DMS53 (cell line): Measurements from ENCODE around the gene PODXL2.
"Not testable (repeated sequence)": the region's sequence is repeated elsewhere in the genome, so short reads cannot be mapped to it uniquely, and the experiment has no call there.

Source experiments
- DNase-seq: peaks from one replicate; lab custom pipeline; 2025; lab: John Stamatoyannopoulos, UW

Gene PODXL2

DNA sequence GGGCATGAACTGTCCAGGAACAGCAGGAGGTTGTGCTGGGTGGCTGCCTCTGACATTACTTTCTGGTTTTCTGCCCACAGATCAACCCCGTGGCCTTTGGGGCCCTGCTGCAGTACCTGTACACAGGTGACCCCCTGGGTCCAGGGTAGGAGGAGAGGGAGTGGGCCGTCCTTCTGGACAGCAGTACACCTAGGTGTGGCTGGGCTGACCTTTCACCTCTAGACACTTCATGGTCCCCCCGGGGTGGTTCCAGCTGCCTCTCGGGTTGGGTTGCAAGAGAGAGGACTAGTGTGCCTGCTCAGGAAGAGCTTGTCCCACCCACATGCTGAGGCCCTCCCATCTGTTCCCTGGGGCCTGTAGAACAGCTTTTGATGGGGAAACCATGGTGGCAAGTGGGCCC lies 47.5 kb downstream of the PODXL2 start:
- no peak for DNase-seq

DNA sequence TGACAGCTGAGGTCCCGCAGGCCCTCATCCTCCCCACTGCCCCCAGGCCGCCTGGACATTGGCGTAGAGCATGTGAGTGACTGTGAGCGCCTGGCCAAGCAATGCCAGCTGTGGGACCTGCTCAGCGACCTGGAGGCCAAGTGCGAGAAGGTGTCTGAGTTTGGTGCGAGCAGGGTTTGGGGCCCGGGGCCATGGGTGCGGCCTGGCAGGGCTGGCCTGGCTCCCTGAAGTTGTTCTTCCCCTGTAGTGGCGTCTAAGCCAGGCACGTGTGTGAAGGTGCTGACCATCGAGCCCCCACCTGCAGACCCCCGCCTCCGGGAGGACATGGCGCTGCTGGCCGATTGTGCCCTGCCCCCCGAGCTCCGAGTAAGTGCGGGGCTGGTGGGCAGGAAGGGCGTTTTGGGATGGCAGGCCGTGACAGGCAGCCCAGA lies 48.0 kb downstream of the PODXL2 start:
- no peak for DNase-seq

DNA sequence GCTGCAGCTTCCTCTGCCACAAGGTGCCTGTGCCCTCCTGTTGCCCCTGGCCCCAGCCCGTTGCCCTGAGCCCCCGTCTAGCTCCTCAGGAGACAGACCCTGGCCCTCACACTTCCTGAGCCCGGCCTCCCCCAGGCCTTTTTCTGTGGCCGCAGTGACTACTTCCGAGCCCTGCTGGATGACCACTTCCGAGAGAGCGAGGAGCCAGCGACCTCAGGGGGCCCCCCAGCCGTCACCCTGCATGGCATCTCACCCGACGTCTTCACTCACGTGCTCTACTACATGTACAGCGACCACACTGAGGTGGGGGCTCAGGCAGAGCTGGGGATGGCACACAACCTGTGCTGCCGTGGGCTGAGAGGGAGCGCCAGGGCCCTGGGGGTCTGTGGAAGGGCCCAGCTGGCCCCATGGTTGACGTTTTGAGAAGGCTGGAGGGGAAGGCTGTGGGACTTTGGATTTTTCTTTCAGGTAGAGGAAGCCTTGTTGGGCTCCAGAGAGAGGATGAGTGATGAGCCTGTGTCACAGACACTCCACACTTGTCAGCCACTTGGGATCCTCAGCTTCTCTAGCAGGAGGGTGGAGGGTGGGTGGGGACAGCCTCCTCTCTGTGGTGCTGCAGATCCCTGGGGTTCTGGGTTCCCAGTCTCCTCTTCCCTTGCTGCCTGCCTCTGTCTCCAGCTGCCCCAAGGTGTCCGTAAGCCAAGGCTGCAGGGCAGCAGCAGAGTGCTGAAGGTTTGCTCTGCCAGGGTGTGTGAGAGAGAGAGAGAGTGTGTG lies 48.7 kb downstream of the PODXL2 start:
- no peak for DNase-seq

DNA sequence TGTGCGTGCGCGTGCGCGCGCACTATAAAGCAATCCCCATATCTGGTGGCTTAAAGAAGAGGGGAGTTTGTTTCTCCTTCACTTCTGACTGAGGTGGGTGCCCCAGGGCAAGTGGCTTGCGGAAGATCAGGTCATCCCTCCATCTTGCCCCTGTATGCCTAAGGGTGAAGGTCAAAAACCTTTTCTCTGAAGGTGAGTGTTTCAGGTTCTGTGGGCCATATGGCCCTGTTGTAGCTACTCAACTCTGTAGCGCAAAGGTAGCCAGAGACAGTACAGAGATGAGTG lies 49.3 kb downstream of the PODXL2 start:
- no peak for DNase-seq

DNA sequence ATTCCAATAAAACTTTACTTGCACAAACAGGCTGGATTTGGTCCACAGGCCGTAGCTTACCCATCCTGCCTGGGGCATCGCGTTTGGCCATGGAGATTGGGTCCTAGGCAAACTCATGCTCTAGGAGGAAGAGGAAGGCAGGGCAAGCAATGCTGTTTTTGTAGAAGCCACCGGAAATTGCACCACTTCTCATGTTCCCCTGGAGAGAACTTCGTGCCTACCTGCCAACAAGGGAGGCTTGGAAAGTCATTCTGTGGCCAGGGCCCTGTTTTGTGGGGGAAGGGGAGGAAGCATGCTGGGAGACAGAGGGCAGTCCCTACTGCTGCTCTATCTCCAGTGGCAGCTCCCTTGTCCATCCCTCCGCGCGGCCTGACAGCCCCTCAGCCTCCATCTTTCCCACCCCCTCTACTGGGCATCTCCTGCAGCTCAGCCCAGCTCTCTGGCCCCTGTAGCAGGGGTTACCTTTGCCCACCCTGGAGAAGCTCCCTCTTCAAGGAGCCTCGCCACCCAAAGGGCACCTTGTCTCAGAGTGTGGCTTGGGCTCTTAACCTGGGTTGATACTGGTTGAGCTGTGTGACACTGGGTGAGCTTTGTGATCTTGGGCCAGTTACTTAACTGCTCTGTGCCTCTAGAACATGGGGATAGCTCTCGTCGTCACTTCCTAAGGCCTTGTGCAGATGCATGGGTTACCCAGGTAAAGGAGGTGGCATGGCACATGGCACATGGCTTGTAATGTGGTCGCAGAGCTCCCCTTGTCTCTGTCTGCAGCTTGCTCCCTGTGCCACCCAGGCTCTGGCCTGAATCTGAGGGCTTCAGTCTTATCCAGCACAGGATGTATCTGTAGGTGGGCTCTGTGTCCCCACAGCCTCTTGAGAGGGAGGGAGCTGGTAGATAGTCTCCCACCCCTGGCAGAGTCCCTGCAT lies 49.9 kb downstream of the PODXL2 start:
- no peak for DNase-seq

DNA sequence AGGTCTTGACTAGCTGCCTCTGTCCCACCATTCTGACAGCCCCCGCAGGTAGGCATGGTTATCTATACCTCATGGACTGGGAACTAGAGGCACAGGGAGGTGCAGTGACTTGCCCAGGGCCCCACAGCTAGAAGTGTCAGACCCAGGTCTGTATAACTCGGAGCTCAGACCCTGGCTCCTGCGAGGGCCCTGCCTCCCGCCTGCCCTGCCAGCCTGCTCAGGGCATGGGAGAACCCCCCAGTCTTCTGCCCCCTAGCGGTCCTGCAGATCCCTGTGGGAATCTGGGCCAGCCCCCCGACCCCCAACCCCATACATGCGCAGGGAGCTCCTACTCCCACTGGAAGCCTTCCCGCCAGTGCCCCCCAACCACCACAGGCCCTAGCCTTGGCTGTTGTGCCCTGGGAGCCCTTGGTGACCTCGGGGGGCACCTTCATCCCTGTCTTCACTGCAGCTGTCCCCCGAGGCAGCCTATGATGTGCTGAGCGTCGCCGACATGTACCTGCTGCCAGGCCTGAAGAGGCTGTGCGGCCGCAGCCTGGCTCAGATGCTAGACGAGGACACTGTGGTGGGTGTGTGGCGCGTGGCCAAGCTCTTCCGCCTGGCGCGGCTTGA lies 50.7 kb downstream of the PODXL2 start:
- DNase-seq = no peak

DNA sequence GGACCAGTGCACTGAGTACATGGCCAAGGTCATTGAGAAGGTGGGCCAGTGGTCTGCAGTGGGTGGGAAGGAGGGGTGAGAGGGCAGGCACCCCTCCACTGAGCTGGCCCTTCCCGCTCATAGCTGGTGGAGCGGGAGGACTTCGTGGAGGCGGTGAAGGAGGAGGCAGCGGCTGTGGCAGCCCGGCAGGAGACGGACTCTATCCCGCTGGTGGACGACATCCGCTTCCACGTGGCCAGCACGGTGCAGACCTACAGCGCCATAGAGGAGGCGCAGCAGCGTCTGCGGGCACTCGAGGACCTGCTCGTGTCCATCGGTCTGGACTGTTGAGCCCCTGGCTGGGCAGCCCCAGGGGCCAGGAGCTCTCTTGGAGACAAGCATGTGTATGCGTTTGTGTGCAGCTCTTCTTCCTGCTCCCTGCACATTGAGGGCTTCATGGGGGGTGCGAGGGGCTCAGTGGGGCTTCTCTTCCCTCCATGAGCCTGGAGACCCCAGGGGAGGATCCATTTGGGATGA lies 51.2 kb downstream of the PODXL2 start:
- no peak for DNase-seq

DNA sequence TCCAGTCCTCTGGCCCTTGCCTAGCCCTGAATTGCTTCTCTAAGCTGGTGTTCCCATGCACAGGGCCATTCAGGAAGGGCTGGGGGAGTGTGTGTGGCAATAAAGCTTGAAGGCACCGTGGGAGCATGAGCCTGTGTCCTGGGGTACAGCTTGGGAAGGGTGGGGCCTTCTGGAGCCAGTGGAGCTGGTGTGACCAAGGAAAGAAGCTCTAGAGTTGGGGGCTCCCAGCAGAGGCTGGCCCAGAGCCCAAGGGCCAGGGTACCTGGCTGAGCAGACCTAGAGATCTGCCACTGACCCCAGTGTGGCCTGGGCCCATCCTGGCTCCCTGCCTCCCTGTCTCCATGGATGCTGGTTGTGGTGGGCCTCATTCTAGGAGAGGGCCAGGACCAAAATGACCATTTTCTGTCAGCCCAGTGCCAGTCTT lies 51.8 kb downstream of the PODXL2 start:
- no peak for DNase-seq

DNA sequence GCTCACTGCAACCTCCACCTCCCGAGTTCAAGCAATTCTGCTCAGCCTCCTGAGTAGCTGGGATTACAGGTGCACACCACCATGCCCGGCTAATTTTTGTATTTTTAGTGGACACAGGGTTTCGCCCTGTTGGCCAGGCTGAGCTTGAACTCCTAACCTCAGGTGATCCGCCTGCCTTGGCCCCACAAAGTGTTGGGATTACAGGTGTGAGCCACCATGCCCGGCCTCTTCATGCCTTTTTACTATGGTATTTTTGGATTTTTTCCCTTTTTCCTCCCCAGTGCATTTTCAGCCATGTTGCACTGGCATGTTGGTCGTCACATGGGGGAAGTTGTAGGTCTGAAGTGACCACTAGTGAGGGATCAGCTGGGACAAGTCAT lies 53.2 kb downstream of the PODXL2 start:
- DNase-seq = not testable (repeated sequence)

DNA sequence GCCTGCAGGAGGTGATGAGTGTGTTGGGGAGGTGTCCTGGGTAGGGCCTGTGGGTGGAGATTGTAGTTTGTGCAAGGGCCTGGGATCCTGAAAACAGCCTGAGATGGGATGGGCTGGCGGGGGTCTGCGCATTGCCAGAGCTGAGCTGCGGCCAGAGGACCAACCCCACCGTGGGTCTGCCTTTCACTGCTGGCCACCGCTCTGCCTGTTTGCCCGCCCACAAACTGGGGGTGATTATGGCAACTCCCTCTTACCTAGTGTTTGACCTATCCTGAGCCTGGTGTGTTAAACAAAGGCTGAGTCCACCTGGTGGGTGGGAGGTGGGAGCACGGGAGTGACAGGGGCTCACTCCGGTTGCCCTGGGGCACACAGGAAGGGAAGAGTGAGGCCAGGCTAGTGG lies 53.6 kb downstream of the PODXL2 start:
- DNase-seq = no peak

DNA sequence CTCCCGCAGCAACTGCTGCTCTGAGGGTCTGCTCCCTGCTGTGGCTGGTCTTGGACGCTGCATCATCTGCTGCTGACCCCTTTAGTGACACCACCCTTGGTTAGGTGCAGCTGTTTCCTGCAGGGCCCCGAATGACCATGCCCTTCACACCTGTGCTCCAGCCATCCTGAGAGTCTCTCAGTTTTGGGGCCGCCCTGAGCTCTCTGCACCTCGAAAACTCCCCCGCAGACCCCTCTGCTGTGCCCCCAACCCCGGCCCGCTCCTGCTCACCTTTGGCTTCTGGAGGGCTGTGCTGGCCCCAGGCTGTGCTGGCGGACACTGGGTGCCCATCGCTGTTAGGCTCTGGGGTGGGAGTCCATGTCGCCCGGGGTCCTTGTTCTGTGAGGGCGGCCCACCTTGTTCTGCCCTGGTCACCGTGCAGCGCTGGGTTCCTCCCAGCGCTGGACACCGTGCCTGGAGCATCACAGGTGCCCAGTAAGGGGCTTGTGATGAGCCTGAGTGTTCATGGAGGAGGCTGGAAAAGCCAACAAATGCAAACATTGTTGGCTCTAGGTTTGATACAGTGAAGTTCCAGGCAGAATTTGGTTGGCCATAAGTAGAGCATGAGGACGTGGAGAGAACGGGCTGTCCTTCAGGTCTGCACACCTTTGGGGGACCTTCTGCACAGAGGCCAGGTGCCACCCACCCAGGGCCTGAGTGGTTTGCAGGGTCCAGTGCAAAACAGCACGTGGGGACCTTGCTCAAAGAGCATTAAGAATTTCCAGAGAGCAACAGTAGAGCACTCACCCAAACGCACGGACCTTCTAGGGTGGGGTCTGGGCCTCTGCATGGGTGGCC lies 56.1 kb downstream of the PODXL2 start:
- DNase-seq = no peak

DNA sequence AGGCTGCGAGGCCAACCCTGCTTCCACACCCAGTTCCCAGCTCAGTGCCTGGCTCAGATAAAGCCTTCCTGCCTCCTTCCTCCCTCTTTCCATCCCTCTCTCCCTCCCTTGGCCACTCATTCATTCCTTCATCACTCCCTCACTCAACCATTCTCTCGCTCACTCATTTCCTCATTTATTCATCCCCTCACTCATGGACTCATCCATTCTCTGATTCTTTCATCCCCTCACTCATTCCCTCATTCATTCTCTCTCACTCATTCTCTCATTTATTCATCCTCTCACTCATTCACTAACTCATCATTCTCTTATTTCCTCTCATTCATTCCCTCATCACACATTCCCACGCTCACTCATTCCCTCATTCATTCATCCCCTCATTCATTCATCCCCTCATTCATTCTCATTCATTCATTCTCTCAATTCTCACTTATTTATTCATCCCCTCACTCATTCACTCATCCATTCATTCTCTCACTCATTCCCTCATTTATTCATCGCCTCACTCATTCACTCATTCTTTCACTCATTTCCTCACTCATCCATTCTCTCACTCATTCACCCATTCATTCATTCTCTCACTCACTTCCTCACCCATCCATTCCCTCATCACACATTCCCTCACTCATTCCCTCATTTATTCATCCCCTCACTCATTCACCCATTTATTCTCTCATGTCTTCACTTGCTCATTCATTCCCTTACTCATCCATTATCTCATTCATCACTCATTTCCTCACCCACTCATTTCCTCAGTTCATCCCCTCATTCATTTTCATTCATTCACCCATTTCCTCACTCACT lies 56.9 kb downstream of the PODXL2 start:
- peak; percentile 49 for DNase-seq

DNA sequence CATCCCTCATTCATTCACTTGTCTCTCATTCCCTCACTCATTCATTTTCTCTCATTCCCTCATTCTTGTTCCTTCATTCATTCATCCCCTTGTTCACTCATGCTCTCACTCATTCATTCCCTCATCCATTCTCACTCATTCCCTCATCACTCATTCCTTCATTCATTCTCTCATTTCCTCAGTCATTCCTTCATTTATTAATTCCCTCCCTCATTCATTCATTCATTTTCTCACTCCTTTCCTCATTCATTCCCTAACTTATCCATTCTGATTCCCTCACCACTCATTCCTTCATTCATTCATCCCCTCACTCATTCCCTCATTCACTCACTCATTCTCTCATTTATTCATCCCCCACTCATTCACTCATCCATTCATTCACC lies 57.5 kb downstream of the PODXL2 start:
- DNase-seq = no peak

DNA sequence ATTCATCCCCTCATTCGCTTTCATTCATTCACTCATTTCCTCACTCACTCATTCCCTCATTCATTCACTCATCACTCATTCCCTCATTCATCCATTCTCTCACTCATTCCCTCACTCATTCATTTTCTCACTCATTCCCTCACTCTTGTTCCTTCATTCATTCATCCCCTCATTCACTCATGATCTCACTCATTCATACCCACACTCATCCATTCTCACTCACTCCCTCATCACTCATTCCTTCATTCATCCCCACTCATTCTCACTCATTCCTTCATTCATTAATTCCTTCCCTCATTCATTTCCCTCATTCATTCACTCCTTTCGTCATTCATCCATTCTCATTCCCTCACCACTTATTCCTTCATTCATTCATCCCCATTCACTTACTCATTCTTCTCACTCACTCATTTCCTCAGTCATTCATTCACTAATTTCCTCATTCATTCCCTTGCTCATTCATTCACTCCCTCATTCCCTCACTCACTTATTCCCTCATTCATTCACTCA lies 58.3 kb downstream of the PODXL2 start:
- DNase-seq = no peak

DNA sequence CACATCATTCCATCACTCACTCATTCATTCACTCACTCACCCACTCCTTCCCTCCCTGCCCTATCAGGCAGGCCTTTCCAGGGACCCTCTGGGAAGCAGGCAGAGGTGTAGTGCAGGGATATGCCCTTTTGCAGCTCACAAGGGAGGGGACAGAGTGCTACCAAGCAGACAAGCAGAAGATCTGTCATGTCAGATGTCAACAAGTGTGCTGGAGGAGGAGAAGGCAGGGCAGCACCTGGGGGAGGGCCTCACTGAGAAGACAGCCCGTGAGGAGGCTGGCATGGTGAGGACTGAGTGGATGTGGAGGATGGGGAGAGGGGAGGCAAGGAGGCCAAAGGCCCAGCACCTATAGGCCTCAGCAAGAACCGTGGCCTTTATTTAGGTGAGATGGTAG lies 59.0 kb downstream of the PODXL2 start:
- no peak for DNase-seq

DNA sequence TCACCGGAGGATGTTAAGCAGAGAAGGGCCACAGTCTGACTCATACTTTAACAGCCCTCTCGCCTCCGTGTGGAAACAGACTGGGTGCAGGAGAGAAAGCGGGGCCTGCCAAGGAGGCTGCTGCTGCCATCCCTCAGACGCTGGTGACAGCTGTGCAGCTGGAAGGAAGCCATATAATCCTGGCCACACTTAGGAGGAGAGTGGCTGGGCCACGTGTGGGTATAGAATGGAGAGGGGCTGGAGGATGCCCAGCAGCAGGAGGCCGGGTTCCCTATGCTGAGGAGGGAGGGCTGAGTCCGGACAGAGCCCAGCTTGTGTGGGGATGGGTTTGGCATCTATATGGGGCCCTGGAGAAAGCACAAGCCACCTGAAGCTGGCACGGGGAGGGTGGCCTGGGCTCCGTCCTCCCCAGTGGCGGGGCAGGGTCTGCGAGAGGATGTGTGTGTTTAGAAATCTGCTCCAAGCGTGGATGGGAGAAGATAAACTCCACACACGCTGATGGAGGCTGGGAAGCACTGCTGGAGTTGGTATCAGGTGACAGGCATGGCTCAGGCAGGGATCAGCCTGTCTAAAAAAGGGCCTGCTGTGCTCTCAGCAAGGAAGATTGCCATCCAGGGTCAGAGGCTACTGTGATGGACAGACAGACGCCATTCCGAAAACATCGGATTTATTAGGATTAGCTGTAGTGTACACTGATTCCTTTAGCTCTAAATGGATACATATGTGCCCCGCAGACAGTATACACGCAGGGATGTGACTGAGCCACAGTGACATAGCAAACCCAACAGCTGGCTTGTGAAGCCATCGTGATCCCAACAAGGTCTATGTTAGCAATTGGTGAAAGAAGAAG lies 59.7 kb downstream of the PODXL2 start:
- no peak for DNase-seq

DNA sequence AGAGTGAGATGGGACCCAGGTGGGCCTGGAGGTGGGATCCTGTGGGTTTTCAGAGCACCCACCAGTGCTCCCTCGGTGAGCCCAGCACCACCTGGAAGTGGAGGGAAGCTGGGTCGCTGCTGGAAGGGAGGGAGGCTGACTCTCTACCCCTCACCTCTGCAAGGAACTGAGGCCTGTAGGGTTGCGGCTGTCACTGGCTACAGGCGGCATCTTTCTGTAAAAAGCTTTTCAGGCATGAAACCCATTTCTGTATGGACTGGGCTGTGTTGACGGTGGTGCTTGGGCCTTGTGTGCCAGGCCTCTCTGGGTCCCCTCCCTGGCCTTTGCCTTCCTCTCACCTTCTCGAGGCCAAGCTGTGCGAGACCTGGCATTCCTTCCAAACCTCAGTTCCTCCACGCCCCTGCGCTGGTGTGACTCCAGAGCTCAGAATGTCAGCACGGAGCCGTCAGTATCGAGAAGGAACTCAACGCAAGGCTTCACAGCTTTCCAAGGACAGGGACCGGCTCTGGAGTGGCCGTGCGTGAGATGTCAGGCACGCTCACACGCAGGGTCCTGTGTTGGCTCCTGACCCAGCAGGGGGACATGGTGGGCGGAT lies 60.4 kb downstream of the PODXL2 start:
- no peak for DNase-seq

DNA sequence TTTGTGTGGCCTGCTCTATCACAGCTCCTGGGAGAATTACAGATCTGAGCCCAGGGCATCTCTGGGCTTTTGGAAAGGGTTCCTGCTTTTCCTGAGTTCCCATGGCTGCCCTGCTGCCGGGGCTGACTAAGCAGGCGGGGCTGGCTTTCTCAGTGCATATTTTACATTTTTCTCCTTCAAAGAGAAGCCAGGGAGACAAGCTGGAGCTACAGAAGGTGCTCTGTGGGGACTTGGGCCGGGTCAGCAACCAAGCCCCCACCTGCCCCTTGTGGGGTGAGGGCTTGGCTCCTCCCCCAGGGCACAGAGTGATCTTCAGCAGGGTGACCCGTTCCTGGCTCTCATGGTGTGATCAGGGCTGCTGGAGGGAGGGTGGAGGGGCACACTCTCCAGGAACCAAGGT lies 61.1 kb downstream of the PODXL2 start:
- no peak for DNase-seq

DNA sequence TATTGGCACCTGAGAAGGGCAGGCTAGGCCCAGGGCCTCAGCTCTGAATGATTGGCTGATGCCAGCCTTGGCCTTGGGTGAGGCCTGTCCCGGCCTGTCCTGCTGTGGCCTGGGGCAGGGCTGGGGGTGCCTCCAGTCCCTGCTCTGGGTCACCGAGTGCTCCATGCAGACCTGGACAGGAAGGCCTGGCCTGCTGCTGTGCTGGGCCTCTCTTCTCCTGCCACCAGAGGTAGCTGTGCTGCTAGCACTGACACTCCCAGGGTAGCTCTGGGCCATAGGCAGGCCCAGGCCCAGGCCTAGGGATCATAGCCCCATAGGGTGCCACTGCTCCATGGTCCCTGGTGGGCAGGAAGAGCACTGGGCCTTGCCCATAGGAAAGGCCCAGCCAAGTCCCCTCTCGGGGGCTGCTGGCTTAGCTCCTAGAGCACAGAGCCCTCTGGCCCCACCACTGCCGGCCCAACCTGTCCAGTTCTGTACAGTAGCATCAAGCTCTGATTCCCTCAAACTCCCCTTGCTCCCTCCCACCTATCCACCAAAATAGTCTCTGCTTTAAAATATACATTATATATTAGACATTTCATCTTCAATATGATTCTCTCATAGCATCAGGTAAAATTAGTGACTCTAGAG lies 62.0 kb downstream of the PODXL2 start:
- peak; percentile 65 for DNase-seq
